GM21515 (cell line): ENCODE data around the gene MAGI2.

Experiments
- ATAC-seq: cut with Tn5 transposase; IDR thresholded peaks from one replicate; pipeline ENCODE4 v1.9.1; 2021; ENCODE audit not compliant: unreplicated experiment

Gene MAGI2

DNA sequence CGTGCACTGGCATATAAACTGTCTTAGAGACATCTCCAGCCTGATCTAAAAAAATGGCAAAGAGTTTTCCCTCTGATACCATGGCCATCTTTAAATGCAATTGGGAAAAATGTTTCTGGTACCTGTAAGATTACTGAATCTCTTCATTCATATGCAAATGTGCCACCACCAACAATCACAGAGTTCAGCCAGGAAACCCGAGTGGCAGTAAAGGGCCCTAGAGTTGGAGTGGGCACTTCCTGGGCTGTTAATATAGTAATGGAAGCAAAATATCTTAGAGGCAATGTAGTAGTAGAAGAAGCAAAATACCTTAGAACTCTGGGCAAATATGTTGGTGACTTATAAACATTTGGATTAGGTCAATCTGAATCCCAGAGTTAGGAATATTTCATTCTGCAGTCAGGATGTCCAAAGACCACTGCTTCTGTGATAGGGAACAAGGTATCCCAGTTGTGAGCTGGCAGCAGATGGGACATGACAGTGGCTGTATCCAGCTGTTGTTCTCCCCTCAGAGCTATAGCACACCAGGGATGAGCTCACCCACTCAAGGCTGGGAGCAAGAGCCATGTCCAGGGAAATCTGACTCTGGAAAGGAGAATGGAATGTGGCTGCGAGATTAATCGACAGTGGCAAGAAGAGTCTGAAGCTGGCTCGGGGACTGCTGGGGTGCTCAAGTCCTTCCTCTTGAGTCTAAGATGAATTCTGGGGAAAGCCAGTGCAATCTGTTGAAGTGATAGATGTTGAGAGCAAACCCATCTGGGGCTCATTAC, 1322.8 kb downstream of the MAGI2 start:
- ATAC-seq = no peak

DNA sequence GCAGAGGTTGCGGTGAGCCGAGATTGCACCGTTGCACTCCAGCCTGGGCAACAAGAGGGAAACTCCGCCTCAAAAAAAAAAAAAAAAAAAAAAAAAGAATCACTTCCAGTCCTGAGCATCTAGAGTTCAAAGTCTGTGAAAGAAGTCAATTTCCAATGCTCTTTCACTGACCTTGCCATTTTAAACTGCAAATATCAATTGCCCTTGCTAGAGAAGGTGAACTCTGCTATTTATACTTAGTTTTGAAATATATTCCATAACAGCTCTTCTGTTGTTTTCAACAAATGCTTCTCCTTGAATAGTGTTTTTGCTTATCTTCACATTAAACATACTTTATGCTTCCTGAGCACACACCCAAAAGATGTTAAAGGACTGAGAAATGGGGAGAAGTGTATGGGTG, 1323.6 kb downstream of the MAGI2 start:
- ATAC-seq = no peak

DNA sequence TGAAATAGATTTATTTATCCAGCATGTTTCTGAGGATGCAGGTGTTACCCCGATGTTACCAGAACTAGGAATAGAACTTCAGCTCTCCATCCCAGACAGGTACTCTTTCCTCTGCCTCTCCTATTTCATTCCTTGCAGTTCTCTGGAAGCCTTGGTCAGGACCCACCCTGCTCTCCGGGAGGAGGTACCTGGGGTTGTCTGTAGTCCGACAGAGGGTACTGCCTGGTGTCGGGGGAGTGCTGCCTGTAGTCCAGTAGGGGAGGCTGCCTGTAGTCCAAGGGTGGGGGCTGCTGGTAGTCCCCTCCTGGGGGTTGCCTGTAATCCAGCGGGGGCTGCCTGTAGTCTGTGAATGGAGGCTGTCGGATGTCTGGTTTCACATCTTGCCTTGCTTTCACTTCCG, 1326.5 kb downstream of the MAGI2 start:
- no peak for ATAC-seq

DNA sequence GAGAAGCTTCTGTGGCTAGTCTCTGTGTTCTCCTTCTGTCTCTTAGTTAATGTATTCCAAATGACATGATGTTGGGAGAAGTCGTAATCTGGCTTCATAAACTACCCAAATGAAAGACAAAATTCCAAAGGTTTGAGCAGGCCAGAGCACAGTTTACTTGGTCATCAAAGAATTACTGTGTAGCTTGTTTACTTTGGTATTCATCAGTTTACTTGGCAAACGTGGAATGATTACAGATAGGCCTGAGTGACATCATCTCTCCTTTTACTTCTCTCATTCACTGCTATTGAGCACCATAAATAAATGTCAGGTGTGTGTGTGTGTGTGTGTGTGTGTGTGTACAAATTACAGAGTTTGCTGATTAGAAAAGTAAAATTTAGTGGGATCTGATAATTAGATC, 1327.6 kb downstream of the MAGI2 start:
- ATAC-seq = no peak

DNA sequence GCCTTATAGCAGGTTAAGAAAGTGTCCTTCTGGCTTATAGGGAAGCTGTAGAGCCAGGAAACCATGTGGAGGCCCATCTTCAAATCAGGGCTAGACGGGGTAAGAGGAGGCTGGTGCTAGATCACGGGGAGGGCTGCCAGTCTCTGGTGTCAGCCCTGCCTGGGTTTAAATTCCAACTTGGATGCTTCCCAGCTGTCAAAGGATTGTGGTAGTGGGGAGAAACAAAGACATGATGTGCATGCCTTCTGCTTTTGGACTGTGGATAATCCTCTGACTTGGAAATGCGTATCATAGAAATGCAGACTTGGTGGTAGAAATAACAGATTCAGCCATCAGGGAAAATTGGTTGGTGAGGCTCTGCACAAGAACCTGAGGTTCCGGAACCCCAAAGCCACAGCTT, 1329.3 kb downstream of the MAGI2 start:
- no peak for ATAC-seq

DNA sequence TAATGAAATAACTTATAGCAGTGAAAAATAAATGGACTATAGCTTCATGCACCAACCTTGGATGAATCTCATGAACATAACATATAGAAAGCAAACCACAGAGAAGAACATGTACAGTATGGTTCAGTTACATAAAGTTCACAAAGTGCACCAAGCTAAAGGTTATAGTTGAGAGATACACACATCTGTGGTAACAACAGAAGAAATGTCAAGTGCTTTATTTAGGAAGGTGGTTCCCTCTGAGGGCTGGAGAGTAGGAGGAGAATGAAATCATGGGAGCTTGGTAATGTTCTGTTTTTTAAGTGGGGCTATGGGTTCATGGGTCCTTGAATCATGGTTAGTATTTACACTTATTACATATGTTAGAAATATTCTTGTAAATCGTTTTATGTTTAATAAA, 1331.6 kb downstream of the MAGI2 start:
- ATAC-seq = no peak

DNA sequence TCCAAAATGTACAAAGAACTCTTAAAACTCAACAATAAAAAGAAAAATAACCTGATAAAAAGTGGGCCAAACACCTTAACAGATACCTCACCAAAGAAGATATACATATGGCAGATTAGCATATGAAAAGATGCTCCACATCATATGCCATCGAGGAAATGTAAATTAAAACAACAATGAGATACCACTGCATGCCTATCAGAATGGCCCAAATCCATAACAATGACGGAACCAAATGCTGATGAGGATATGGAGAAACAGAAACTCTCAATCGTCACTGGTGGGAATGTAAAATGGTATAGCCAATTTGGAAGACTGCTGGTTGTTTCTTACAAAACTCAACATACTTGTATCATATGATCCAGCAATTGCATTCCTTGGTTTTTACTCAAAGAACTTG, 1335.0 kb downstream of the MAGI2 start:
- no peak for ATAC-seq

DNA sequence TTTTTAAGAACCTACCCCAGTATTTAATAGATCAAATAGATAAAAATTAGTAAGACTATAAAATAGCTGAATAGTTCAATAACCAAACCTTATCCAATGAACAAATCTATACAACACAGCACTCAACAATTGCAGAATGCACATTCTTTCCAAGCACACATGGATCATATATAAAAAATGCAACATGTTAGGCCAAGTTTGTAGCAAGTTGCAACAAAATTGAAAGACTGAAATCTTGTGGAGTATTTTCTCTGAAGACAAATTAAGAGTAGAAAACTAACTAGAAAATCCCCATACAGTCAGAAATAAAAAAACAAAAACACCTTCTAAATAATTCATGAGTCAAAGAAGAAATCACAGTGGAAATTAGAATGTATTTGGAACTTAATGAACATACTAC, 1337.6 kb downstream of the MAGI2 start:
- no peak for ATAC-seq

DNA sequence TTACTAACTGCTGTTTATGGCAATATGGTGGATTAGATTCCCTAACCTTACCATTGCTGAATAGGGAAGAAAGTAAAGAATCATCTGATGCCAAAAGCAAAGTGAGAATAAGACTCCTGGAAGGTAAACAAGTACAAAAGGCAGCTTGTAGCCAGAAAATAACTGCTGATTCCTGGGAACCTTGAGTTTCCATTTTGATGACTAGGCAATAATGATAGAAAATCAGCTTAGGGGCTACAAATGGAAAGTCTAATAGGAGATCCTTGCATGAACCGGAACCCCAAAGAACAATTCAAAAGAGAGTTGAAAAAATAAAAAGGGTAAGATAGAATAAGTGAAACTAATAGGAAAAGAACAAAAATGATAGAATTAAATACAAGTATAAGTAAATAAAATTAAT, 1338.5 kb downstream of the MAGI2 start:
- no peak for ATAC-seq

DNA sequence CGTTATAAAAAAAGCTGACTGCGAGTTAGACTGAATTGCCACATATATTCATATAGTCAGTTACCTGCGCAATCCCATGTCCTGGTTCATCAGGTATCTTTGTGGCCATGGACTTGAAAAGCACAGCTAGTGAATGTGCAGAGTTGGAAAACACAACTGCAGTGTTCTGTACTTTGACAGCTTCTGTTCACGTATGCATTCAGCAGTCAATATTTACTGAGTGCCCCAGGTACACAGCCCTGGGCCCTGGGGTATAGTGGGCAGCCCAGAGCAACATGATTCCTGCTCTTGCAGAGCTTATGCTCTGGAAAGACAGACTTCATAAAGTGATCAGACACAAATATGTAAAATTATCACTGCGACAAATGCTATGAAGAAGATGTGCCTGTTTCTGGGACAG, 1341.0 kb downstream of the MAGI2 start:
- no peak for ATAC-seq

DNA sequence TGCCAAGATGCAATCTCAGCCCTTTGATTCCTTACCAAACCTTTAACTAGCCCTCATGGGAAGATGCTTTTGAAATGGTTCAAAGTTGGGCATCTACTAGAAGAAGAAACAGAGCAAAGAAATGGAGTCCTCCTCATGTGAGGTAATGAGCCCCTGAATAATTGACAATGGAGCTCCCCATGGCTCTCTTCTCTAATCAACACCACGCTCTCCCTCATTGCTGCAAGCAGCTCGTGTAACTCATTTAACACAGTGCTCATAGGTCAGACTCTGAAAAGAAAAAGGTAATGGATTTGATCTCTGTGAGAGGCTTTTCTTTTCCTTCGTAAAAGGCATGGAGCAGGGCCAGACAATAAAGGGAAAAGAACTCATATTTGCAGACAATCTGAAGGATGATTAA, 1342.1 kb downstream of the MAGI2 start:
- no peak for ATAC-seq

DNA sequence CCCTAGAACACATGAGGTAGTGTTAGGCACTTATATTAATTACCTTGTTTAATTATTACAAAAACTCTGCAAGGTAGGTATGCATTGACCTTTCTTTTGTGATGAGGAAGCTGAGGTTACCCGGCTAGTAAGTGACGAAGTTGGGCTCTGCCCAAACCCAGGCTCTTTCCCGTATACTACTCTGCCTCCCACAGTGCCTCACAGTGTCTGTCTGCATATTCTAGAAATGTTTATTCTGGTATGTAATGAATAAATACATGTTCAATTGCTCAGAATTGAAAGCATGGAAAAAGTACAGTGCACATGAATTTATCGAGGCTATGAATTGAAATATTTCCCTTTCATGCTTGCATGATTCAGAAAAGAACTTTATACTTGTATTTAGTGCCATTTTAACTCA, 1350.0 kb downstream of the MAGI2 start:
- ATAC-seq = no peak

DNA sequence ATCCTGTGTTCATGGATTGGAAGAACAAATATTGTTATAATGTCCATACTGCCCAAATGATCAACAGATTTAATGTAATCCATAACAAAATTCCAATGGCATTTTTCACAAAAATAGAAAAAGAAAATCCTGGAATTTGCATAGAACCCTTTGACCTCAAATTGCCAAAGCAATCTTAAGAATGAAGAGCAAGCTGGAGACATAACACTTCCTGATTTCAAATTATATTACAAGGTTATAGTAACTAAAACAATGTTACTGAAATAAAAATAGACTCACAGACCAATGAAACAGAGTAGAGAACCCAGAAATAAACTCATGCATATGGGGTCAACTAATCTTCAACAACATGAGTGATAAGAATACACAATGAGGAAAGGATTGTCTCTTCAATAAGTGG, 1352.4 kb downstream of the MAGI2 start:
- no peak for ATAC-seq

DNA sequence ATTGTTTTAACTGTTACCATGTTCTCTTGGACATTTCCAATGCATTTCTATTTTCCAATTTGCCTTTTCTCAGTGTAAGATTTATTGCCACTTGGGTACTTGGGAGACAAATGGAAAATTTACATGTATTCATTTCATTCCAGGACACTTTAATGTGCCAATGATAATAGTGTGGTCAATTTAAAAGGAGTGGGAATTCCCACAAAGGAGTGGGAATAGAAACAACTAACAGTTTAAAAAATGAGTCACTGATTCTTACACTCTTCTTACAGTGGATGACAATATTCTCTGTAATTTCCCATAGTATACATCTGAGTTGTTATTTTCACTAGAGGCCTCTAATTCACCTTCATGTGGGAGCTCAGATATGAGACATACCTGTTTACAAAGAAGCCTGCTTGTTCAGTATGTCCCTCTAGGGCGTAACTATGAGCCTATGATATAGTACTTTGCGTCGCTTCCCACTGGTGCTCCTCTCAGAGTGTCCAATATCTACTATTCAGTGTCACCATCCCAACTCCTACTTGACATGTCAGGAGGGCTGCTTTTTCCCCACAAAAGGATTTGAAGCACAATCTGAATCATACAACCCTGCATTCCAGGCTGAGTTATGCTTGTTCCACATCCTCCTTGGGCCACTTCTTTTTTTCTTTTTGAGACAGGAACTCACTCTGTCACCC, 1353.6 kb downstream of the MAGI2 start:
- no peak for ATAC-seq

DNA sequence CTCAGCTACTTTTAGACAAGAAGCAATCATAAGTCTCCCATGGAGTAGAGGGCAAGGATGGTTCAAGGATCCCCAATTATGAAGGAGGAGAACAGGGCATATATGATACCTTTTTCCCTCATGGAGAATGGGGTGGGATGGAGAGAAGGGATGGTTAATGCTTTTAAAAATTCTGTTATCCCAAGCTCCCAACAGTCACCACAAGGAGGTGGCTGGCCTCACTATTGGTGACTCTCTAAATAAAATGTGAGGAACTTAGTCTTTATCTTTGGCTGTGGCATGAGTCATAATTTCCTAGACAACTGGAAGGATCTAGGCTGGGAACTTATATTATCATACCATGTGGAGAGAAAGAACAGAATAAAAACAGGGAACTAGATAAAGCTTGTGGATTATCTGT, 1357.9 kb downstream of the MAGI2 start:
- ATAC-seq = no peak

DNA sequence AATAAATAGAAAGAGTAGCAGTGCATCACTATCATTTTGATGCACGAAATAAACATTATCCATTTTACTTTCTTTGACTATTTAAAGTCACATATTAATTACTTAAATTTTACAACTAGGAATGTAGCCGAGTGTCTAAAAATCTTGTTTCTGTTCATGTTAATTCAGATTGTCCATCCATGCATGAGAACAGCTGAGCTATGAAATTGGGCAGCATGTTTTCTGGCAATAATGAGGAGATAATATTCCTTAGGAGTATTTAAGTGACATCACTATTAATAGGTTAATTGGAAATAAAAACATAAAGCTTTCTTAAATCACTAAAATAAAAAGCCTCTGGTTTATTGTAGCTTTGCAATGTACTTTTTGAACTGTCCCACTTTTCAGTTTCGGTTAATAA, 1361.1 kb downstream of the MAGI2 start:
- no peak for ATAC-seq

DNA sequence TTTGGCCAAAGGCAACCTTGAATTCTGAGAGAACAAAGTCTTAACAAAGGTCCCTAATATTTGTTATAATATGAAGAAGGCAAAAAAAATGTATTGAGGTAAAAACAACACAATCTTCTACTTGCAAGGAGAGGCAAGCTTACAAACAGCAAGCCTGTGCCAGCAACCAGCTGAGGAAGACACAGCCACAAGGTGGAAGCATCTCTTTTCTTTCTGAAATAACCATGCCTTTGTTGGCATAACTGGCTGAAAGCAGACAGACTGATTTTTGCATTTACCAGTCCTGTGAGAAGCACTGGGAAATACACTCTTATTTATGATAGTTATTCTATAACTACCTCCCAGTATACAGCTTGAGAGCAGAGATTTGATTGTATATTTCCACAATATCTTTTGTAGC, 1362.9 kb downstream of the MAGI2 start:
- ATAC-seq = no peak

DNA sequence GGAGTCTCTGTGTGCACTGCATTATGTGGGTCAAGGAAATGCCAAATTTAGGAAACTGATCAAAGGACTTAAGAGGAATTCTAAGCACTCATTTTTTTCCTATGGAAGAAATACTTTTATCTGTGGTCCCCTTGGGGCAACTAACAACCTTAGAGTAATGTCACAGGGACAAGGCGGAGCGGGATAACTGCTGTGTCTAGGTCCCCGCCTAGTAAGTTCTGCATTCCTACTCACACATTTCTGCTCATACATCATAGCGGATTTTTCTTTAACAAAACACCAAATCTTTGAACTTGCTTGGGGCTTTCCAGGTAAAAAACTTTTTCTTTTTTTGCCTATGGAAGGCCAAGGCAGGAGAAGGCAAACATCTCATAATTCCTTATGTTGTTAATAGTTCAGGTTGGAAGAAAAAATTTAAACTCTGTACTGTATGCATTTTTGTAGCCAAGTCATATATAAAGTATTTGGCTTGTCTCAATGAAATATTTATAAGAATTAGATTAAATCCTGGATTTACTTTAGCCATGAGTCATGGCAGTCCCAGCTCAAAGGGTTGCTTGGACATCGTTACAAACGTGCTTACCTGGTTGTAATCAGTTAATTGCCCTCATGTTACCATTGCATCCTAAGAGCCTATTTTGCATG, 1369.9 kb downstream of the MAGI2 start:
- ATAC-seq = no peak

DNA sequence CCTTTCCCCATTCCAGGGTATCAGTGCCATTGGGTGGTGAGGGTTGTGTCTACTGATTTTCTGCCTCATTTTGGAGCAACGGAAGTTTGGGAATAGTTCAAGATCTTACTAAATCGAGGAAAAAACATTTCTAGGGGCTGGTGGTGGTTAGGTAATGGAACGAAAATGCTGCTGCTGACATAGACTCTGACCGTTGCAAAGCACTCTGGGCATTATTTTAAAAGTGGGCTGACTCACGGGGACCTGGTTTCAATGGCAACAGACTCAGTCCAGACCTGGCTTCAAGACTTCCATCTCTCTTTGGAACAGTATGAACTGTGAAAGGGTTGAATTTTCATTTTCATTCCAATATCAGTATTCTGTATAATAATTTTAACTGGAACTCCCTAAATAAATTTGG, 1370.9 kb downstream of the MAGI2 start:
- ATAC-seq = no peak

DNA sequence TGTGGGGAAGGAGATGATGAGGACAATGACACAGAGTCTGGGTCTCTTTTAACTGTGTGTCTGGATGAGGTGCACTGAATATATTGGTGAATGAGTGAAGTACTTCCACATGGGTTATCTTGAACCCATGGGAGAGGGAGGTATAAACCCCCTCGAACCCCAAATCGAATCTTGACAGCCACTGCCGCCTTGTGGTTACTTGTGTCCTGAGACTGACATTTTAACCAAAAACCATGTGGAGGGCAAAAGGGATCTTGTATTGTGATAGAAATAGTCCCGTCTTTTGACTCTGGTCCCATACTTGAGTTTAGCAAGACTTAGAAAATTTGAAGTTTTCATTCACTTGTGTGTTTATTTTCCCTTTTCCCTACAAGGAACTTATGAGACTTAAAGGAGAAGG, 1371.6 kb downstream of the MAGI2 start:
- no peak for ATAC-seq

DNA sequence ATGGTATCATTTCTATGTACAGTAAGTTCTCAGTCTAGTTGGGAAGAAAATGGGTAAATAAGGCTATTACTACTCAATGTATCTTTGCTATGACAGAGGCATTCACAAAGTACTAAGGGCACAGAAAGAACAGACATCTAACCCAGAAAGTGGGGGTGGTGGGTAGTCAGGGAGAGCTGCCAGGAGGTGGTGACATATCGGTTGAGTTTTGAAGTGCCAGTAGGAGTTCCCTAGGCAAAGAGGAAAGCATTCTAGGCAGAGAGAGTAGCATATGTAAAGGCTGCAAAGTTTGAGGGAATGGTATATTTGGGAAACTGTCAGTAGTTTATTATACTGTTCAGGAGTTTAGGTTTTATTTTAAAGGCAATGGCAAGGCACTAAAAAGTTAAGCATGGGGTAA, 1372.1 kb downstream of the MAGI2 start:
- no peak for ATAC-seq

DNA sequence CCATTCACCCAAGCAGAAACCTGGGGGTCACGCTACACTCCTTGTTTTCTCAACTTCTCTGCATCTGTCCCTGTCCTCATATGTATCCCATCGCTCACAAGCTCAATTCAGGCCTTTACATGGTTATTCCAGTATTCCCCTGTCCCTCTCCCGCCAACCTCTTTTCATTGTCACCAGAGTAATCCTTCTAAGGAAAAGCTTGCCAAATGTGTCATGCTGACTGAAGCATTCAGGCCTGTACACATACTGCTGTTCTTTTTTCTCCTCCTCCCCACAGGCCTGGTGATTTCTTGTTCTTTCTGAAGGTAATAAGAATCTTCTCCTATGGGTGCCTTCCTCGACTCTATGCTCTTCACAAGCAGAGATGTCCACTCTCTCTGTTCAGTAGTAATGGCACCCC, 1372.7 kb downstream of the MAGI2 start:
- ATAC-seq = no peak
